GM18502 (cell line): ENCODE results near the gene SOAT1.

Experiments used
- ATAC-seq: cut with Tn5 transposase; IDR thresholded peaks from one replicate; pipeline ENCODE4 v1.9.1; 2021; ENCODE audit warnings: mild to moderate bottlenecking; ENCODE audit not compliant: unreplicated experiment, poor library complexity

SOAT1 gene

GRCh38 chr1:179303200-179303785, 9.7 kb downstream of the SOAT1 start:
- ATAC-seq = no peak

DNA sequence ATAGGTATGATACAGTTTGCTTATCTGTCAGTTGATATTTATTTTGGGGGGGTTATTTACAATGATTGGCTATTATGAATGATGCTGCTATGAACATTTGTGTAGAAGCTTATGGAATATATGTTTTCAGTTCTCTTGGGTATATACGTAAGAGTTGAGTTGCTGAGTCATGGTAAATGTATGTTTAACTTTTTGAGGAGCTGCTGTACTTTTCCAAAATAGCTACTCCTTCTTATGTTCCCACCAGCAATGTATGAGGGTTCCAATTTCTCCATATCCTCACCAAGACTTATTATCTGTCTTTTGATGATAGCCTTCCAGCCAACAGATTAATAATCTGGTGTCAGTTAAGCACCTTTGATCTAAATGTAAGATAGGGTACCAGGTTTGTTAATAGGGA, 11.9 kb downstream of the SOAT1 start:
- ATAC-seq = no peak

DNA sequence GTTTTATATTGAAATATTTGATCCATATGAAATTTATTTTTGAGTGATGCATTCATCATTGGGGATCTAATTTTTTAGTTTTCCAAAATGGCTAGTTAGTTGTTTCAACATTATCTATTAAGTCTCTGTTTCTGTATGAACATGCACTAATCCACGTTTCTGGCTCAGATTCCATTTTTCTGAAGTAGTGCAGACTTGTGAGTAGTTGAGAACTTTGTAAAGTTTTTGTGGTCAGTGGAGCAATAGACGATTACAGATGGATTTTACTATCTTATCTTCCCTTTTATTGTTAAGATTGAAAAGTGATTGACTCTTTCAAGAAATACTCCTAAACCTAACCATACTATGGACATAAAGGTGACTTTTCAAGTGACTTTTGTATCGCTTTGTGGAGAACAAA, 16.7 kb downstream of the SOAT1 start:
- no peak for ATAC-seq

- ATAC-seq = no peak
These were observed 17.1 kb downstream of the SOAT1 start for GRCh38 chr1:179310721-179311120.

DNA sequence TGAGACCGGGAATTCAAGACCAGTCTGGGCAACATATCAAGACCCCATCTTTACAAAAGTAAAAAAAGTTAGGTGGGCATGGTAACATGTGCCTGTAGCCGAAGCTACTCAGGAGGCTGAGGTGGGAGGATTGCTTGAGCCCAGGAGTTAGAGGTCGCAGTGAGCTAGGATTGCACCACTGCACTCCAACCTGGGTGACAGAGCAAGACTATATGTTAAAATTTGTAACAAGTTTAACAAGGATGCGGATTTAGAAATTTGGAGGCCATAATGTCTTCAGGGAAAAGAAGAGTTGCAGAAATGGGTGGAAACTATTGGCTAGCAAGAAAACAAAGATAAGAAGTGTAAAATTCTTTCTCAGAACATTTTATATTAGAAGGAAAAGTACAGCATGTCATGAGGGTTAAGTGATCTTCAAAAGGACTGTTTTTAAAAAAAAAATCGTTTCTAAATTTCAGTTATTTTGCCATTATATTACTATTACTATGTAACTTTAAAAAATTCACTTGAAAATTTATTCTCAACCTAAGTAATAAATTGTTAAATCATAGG, 17.6 kb downstream of the SOAT1 start:
- ATAC-seq = no peak

- no peak for ATAC-seq
These were observed 19.4 kb downstream of the SOAT1 start for GRCh38 chr1:179313004-179313403.

- no peak for ATAC-seq
These were observed 21.3 kb downstream of the SOAT1 start for GRCh38 chr1:179314928-179315327.

GRCh38 chr1:179318491-179318890, 24.9 kb downstream of the SOAT1 start:
- no peak for ATAC-seq

DNA sequence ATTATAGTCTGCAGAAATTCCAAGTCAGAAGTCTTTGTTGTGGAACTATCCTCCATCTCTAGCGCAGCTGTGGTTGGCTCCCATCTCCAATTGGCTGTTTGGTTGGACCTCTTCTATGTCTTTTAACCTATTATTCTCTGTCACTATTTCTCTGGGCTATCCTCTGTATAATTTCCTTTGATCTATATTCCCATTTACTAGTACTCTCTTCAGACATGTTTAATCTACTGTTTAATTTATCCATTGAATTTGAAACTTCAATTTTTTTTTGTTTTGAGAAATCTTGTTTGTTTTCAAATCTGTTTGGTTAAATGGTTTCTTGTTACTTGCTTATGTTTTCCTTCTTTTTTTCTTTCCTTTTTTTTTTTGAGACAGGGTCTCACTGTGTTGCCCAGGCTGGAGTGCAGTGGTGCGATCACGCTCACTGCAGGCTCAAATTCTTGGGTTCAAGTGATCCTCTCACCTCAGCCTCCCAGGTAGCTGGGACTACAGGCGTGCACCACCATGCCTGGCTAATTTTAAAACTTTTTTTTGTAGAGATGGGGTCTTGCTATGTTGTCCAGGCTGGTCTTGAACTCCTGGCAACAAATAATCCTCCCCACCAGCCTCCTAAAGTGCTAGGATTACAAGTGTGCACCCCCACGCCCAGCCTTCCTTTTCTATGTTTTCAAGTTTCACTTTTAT, 28.1 kb downstream of the SOAT1 start:
- no peak for ATAC-seq

DNA sequence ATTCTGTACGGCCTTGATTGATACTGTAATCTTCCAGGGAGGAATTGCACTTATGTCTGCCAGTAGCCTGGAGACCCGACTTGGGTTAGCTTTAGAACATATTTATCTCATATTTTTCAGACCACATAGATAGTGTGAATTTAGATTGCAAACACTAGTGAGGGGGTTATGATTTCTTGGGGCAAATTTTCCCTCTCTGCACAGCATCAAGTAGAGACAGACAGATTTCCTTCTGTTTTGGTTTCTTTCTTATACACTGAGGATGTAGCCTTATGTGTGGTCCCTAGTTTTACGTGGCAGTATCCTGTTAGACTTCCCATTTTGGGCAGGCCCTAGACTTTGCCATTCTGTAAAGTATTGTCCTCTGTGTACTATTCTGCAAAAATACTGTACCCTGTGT, 29.0 kb downstream of the SOAT1 start:
- no peak for ATAC-seq

DNA sequence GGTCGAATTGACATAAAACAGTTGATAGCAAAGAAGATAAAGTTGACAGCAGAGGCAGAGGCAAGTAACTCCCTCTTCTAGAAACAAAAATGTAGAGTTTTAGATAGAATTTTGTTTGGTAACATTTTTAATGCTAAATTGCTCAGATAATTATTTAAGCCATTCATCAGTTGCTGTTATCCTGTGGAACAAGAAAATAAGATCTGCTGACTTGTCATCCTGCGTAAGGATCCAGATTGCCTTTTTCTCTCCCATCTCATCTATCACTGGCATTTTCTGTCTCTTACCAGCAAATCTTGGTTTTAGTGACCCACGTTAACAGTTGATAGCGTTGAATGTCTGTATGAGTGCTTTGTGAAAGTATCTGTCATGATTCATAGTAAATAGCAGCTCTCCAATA, 29.8 kb downstream of the SOAT1 start:
- no peak for ATAC-seq

DNA sequence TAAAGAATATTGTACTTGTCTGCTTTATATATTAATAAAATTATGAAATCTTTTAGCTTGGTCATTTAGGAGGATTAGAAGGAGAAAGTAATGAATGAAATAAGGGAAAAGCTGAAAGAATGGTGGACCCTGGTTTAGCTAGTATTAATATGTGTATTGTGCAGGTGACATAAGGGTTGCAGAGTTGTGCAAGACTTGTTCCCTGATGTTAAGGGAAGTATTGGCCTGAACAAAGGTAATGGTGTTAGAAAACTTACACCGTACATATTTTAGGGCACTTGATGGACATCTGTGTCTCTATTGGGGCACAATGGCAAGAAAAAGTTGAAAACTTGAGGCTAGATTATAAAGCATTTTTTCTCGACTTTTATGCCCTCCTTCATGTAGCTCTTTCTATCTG, 32.2 kb downstream of the SOAT1 start:
- ATAC-seq = no peak

GRCh38 chr1:179326746-179327145, 33.1 kb downstream of the SOAT1 start:
- no peak for ATAC-seq

DNA sequence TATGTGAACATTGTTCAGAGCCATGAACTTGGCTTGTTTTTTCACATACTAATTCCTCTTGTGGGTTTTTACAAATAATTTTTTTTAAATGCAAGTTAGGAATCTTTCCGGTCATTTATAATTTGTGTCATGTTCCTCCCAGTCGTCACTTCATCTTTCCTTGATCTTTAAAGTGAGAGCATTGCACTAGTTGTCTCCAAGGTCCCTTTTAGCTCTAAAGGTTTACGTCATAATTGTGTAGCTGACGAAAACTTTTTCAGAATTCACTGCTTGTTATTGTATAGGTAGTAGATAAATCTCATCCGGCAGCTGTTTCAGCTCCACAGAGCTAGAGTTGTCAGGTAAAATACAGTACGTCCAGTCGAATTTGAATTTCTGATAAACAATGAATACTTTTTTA, 33.6 kb downstream of the SOAT1 start:
- no peak for ATAC-seq

DNA sequence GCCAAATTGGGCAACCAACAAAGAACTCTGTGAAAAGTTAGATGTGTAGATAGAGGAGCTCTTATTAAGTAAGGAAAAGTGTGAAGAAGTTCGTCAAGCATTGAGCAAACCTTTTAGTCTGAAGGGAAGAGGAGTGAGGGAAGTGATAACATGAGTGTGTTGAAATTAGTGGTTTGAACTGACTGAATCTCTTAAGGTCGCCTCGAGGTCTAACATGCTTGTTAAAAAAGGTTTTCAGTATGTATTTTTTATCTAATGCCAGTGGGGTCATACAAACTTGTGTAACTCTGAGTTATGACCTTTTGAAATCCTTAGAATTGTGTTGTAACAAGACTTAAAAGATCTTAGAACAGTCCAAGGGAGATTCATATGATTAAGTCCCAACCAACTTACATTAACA, 34.1 kb downstream of the SOAT1 start:
- ATAC-seq = no peak

DNA sequence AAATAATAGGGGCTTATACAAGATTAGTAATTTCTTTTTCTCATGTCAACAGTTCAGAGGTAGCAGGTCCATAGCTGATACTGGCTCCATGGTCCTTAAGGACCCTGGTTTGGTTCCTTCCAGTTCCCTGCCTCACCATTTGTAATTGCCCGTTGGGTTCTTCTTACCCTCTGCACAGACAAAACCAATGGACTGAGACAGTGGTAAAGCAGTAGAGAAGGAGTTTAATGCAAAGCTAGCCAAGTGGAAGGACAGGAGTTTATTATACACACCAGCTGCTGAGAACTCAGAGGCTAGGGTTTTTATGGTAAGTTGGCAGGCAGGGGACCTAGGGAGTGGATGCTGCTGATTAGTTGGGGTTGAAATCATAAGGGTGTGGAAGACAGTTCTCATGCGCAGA, 36.3 kb downstream of the SOAT1 start:
- ATAC-seq = no peak

GRCh38 chr1:179334440-179334839, 40.8 kb downstream of the SOAT1 start:
- no peak for ATAC-seq

GRCh38 chr1:179337288-179337687, 43.7 kb downstream of the SOAT1 start:
- ATAC-seq = no peak

DNA sequence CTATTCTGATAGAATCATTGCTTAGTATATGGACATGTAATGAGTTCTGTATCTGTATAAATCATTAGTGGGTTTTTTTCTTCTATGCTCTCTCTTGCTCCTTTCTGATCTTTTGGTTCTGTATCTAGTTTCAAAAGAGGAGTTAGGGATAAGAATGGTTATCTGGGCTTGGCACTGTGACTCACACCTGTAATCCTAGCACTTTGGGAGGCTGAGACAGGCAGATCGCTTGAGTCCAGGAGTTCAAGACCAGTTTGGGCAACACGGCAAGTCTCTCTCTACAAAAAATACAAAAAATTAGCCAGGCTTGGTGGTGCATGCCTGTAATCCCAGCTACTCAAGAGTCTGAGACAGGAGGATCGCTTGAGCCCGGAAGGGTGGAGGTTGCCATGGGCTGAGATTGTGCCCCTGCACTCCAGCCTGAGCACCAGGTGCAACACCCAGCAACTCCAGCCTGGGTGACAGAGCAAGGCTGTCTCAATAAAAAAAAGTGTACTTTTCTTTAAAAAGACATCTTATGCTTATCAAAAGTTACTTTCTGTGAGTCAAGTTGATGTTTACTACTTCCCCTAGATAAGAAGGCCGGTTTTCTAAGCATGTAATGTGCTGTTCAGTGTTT, 44.5 kb downstream of the SOAT1 start:
- ATAC-seq = no peak

DNA sequence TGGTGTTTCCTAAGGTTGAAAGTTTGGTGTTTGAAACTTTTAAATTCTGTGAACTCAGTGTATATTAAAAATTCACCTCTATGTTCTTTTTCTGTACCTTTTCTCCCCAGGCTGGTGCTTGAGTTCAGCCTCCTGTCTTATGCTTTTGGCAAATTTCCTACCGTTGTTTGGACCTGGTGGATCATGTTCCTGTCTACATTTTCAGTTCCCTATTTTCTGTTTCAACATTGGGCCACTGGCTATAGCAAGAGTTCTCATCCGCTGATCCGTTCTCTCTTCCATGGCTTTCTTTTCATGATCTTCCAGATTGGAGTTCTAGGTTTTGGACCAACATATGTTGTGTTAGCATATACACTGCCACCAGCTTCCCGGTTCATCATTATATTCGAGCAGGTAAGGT, 47.3 kb downstream of the SOAT1 start:
- no peak for ATAC-seq

DNA sequence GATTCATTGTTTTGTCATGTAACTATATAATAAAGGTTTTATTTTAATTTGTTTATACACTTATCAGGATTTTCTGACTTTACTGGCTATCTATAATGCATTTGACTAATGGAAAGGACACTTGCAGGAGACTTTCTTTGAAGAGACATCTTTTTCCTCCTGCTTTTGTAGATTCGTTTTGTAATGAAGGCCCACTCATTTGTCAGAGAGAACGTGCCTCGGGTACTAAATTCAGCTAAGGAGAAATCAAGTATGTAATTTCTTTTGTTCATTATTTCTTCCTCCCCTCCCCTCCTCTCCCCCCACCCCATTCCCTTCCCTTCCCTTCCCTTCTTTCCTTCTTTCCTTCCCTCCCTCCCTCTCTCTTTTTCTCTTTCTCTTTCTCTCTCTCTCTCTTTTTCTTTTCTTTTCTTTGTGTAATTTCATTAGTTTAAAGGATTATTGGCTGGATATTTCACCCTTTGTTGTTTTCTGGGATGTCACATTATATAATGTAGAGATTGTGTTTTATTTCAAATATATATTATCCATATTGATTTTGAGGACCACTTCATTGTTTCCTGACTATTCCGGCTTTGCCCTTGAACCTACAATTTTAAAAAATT, 48.4 kb downstream of the SOAT1 start:
- no peak for ATAC-seq
